ENCODE data around the gene NPY.

The NPY gene

GRCh38 chr7:24291271-24291670 is 7.3 kb downstream of the NPY start:
- DNase-seq (ENCODE audit: low spot score): no peak
- Histone ChIP-seq H3K27ac (no peak overlapping the region), H3K4me3 (no peak overlapping the region)
- TF ChIP-seq CTCF (IDR thresholded peaks at IDR 0.05): no peak

- DNase-seq (ENCODE audit: low spot score): no peak
- no peak for TF ChIP-seq CTCF (IDR thresholded peaks at IDR 0.05)
- Histone ChIP-seq H3K4me3 (no peak overlapping the region), H3K27ac (no peak overlapping the region)
Measured at GRCh38 chr7:24297362-24297761, 13.4 kb downstream of the NPY start.

- Histone ChIP-seq H3K27ac (no peak overlapping the region), H3K4me3 (no peak overlapping the region)
- no peak for DNase-seq (ENCODE audit: low spot score)
- TF ChIP-seq CTCF (IDR thresholded peaks at IDR 0.05): no peak
Measured at GRCh38 chr7:24298696-24299095, 14.7 kb downstream of the NPY start.

- Histone ChIP-seq H3K4me3 (no peak overlapping the region), H3K27ac (no peak overlapping the region)
- no peak for TF ChIP-seq CTCF (IDR thresholded peaks at IDR 0.05)
- DNase-seq (ENCODE audit: low spot score): no peak
Measured at GRCh38 chr7:24299192-24299591, 15.2 kb downstream of the NPY start.

- DNase-seq (ENCODE audit: low spot score): no peak
- no peak for TF ChIP-seq CTCF (IDR thresholded peaks at IDR 0.05)
- Histone ChIP-seq H3K27ac (no peak overlapping the region), H3K4me3 (no peak overlapping the region)
Measured at GRCh38 chr7:24301703-24302102, 17.7 kb downstream of the NPY start.

- DNase-seq (ENCODE audit: low spot score): no peak
- no peak for TF ChIP-seq CTCF (IDR thresholded peaks at IDR 0.05)
- Histone ChIP-seq H3K4me3 (no peak overlapping the region), H3K27ac (no peak overlapping the region)
Measured at GRCh38 chr7:24304494-24305095, 20.6 kb downstream of the NPY start.

GRCh38 chr7:24307326-24307725 is 23.3 kb downstream of the NPY start:
- Histone ChIP-seq H3K4me3 (no peak overlapping the region), H3K27ac (no peak overlapping the region)
- TF ChIP-seq CTCF (IDR thresholded peaks at IDR 0.05): no peak
- no peak for DNase-seq (ENCODE audit: low spot score)

Data from coronary artery (tissue), 2 donors.